Lower lobe of right lung (tissue), 2 donors: ENCODE data around the gene SLIT1. TPM values are rescaled to one million over a fixed set of nuclear protein-coding genes. Genes with fewer than 3 reads are reported as not detected.

Experiments
- ATAC-seq, 2 donors: fragments of 200-7000 bp; cut with Tn5 transposase; one replicate each; pipeline ENCODE4 v1.9.1; 2020 to 2022; ENCODE audit warnings: mild to moderate bottlenecking in 2 of 2, moderate library complexity in 2 of 2
- DNase-seq: peaks from one replicate; pipeline ENCODE4 v3.0.0-alpha.2; 2020
- H3K27ac ChIP-seq: fragments of 200-600 bp; one replicate; pipeline ENCODE4 v1.8.0; 2022
- H3K27me3 ChIP-seq: fragments of 200-600 bp; one replicate; pipeline ENCODE4 v1.8.0; 2022; ENCODE audit warnings: low read depth
- H3K36me3 ChIP-seq: fragments of 200-600 bp; one replicate; pipeline ENCODE4 v1.8.0; 2022; ENCODE audit warnings: mild to moderate bottlenecking
- H3K4me1 ChIP-seq: fragments of 200-600 bp; one replicate; pipeline ENCODE4 v1.8.0; 2022
- H3K4me3 ChIP-seq: fragments of 200-600 bp; one replicate; pipeline ENCODE4 v1.8.0; 2022; ENCODE audit warnings: mild to moderate bottlenecking
- H3K9me3 ChIP-seq: fragments of 200-600 bp; one replicate; pipeline ENCODE4 v1.8.0; 2022
- CTCF ChIP-seq: fragments of 200-600 bp; IDR thresholded peaks from one replicate; pipeline ENCODE4 v1.8.0; 2022; ENCODE audit warnings: antibody characterized with exemption, mild to moderate bottlenecking
- intact Hi-C: fragments of 100-400 bp; cut with DNase I; formaldehyde crosslinking; loops from one replicate; pipeline ENCODE4 v1.11.0; 2022
- total RNA-seq: library from RNA; stranded (reverse); fragmentation: NEBNext Ultra II Directional; extraction: Animal tissue kit (Norgen Biotek cat#: 25700); gene quantifications from one replicate; pipeline ENCODE4 v1.2.1, GENCODE V29; 2021
- donor health status: DM: no; HTN: yes; CAD: no; lungs with severe emphysema.

Gene SLIT1
- total RNA-seq, 1 donor from 2014 or later = 0.41 TPM

GRCh38 chr10:97025613-97026242 is 160.0 kb downstream of the SLIT1 start:
- TF ChIP-seq CTCF = peak; percentile 70
- ATAC-seq (peak; percentile 75 to 79), DNase-seq (no peak)
- intact Hi-C loops = no loop called here
- Histone ChIP-seq H3K4me1 (no peaks in the 10 kb centered on the region), H3K4me3 (no peak overlapping the region), H3K36me3 (no peaks in the 10 kb centered on the region), H3K27ac (no peak overlapping the region), H3K27me3 (no peaks in the 10 kb centered on the region), H3K9me3 (no peaks in the 10 kb centered on the region)

DNA sequence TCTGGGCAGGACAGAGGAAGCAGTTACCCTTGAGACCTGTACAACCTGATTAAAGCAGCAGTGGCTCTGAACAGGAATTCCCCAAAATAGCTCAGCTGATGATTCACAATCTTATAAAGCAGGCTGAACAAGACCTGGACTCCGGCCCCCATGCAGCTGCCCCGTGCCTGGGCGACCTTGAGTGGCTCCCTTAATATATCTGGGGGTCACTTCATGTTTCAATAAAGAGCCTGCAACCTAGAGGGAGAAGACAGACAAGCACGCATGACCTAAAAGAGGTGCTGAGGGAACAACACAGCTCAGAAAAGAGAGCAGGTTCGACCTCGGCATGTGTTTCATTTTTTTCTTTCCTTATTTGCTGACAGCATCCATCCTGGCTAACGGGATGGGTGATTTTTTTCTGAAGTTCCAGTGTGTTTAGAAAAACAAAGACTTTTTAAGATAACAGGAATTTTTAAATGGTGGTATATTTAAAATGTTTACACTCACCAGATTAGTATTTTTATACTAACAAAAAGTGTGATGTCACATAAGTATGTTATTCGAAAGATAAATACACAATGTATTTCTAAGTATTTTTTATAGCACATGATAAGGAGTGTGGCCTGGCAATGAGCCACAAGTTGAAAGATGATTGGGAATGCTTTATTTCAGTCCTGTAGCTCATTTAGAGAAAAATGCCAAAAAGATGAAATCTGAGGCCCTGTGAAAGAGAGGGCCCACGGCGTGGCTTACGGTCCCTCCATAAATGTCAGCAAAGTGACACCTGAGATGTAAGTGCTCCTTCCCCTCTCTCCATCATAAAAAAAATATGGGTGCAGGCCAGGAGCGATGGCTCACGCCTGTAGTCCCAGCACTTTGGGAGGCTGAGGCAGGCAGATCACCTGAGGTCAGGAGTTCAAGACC is 161.3 kb downstream of the SLIT1 start:
- Histone ChIP-seq H3K4me3 (no peak overlapping the region), H3K9me3 (no peaks in the 10 kb centered on the region), H3K27me3 (no peaks in the 10 kb centered on the region), H3K36me3 (no peaks in the 10 kb centered on the region), H3K4me1 (no peaks in the 10 kb centered on the region), H3K27ac (no peak overlapping the region)
- DNase-seq (no peak), ATAC-seq (peak in 1 of 2 donors; percentile 41)
- no peak for TF ChIP-seq CTCF
- intact Hi-C loops = no loop called here

DNA sequence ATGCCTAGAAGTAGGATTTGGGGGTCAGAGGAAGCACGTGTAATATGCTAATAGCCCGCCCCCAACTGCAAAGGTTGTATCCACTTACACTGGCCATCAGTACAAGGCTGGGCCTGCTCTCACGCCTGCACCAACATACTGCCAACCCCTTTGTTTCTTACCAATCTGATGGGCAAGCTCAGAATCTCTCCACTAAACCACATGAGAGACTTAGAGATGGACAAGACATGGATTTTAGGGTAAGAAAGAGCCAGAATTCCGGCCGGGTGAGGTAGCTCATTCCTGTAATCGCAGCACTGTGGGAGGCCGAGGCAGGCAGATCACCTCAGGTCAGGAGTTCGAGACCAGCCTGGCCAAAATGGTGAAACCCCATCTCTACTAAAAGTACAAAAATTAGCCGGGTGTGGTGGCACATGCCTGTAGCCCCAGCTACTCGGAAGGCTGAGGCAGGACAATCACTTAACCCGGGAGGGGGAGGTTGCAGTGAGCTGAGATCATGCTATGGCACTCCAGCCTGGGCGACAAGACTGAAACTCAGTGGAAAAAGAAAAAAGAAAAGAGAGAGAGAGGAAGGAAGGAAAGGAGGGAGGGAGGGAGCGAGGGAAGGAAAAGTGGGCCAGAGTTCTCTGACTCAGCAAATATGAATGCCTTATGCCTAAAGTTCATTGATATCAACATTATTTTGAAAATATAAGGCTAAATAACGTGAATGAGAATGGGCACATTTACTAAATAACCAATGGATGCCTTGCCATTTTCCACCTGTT is 162.2 kb downstream of the SLIT1 start:
- no peak overlapping the region for H3K4me3 ChIP-seq
- DNase-seq = no peak
- ATAC-seq = no peak
- TF ChIP-seq CTCF = no peak
- no peaks in the 10 kb centered on the region for H3K4me1 ChIP-seq
- H3K27me3 ChIP-seq = no peaks in the 10 kb centered on the region
- intact Hi-C loops = no loop called here
- no peaks in the 10 kb centered on the region for H3K9me3 ChIP-seq
- no peak overlapping the region for H3K27ac ChIP-seq
- no peaks in the 10 kb centered on the region for H3K36me3 ChIP-seq

GRCh38 chr10:97022616-97023015 is 163.1 kb downstream of the SLIT1 start:
- Histone ChIP-seq H3K27me3 (no peaks in the 10 kb centered on the region), H3K4me3 (no peak overlapping the region), H3K4me1 (no peaks in the 10 kb centered on the region), H3K36me3 (no peaks in the 10 kb centered on the region), H3K9me3 (no peaks in the 10 kb centered on the region), H3K27ac (no peak overlapping the region)
- ATAC-seq = no peak
- no peak for TF ChIP-seq CTCF
- intact Hi-C loops = no loop called here
- no peak for DNase-seq
